Spleen (tissue), 7 donors: ENCODE results near the gene FANCE.

Experiments used
- POLR2AphosphoS5 ChIP-seq, 3 donors: sonication (generic); formaldehyde crosslinking; IDR thresholded peaks; one replicate each; pipeline ENCODE4 v1.5.1; 2017; ENCODE audit warnings: antibody characterized with exemption in 3 of 3
- TF ChIP-seq, protein P1 (sequence below), 11 experiments: fragments of 200-600 bp in 7 of 11; fragments of 450-650 bp in 4 of 11; sonication (generic) in 4 of 11; IDR thresholded peaks in 8 of 11; conservative IDR thresholded peaks in 3 of 11; 1 replicate in 7 of 11; 2 replicates in 4 of 11; pipeline versions ENCODE4 v1.4.0 to v1.8.0; 2016 to 2021; ENCODE audit warnings: antibody characterized with exemption in 11 of 11, inconsistent platforms in 4 of 11, mild to moderate bottlenecking in 1 of 11
- donor health status: DM: no; HTN: no; CAD: no; lungs with moderate emphysema.
- donor health status: DM: no; HTN: no; CAD: no.
- donor health status: DM: no; HTN: no; CAD: no.

DNA sequence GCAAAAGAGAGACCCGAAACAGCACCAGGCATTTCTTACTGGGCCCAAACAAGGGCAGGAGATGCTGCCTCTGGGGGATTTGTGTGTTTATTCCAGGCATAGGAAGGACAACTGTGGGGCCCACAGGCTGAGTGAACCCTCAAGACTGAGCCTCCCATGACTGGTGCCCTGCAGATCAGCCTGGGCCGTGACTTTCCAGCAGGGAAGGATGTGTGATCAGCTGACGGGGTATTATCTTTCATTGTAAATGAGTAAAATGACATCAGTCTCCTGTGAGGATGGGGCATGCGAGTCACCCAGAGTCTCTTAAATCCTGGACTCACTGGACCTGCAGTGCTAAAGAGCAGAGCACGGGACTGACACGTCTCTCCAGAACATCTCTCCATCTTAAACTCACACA is 48.6 kb downstream of the FANCE start:
- TF ChIP-seq POLR2AphosphoS5 (IDR thresholded peaks at IDR 0.05) = no peak
- TF ChIP-seq, protein P1, sequence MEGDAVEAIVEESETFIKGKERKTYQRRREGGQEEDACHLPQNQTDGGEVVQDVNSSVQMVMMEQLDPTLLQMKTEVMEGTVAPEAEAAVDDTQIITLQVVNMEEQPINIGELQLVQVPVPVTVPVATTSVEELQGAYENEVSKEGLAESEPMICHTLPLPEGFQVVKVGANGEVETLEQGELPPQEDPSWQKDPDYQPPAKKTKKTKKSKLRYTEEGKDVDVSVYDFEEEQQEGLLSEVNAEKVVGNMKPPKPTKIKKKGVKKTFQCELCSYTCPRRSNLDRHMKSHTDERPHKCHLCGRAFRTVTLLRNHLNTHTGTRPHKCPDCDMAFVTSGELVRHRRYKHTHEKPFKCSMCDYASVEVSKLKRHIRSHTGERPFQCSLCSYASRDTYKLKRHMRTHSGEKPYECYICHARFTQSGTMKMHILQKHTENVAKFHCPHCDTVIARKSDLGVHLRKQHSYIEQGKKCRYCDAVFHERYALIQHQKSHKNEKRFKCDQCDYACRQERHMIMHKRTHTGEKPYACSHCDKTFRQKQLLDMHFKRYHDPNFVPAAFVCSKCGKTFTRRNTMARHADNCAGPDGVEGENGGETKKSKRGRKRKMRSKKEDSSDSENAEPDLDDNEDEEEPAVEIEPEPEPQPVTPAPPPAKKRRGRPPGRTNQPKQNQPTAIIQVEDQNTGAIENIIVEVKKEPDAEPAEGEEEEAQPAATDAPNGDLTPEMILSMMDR (IDR thresholded peaks at IDR 0.05 in 8 of 11, conservative IDR thresholded peaks at IDR 0.05 in 3 of 11) = no peak
